K562 (cell line): ENCODE measurements around the gene AFF1. TPM values are rescaled to one million over a fixed set of nuclear protein-coding genes. Genes with fewer than 3 reads are reported as not detected.
A peak's percentile ranks its signal among the peaks of the same experiment; 100 is the strongest.

ENCODE experiments used
- ATF2 ChIP-seq: sonication (generic); formaldehyde crosslinking; IDR thresholded peaks from 2 replicates; pipeline ENCODE4 v1.8.1; 2022; ENCODE audit warnings: missing genetic modification reagents
- CBFA2T3 ChIP-seq: fragments of 450-650 bp; IDR thresholded peaks from 2 replicates; pipeline ENCODE4 v1.6.1; 2017
- CCNT2 ChIP-seq: IDR thresholded peaks from 2 replicates; pipeline ENCODE4 v1.6.1; 2011; ENCODE audit warnings: borderline replicate concordance, low read depth, mild to moderate bottlenecking, moderate library complexity, mixed read lengths, low read length; ENCODE audit not compliant: insufficient read length; ENCODE audit errors: extremely low read depth
- FOXP1 ChIP-seq: sonication (generic); formaldehyde crosslinking; IDR thresholded peaks from 2 replicates; pipeline ENCODE4 v1.8.0; 2022; ENCODE audit warnings: mild to moderate bottlenecking, missing genetic modification reagents
- NCOR1 ChIP-seq: fragments of 450-650 bp; IDR thresholded peaks from 2 replicates; pipeline ENCODE4 v1.6.1; 2016; ENCODE audit warnings: mild to moderate bottlenecking, moderate library complexity
- RBM14 ChIP-seq: fragments of 200-400 bp; formaldehyde crosslinking; IDR thresholded peaks from 2 replicates; pipeline ENCODE4 v1.6.1; 2018; ENCODE audit warnings: low read depth, mild to moderate bottlenecking, low read length, moderate library complexity, borderline replicate concordance; ENCODE audit not compliant: insufficient read depth
- RCOR1 ChIP-seq, 2 experiments: IDR thresholded peaks; 2 replicates each; pipeline ENCODE4 v1.6.1; 2012; ENCODE audit warnings: low read depth in 2 of 2, low read length in 2 of 2, borderline replicate concordance in 1 of 2, improper control_type of control experiment in 1 of 2
- ZBTB9 ChIP-seq: fragments of 450-650 bp; formaldehyde crosslinking; IDR thresholded peaks from 2 replicates; pipeline ENCODE4 v1.4.0; 2020; ENCODE audit warnings: mild to moderate bottlenecking, moderate library complexity
- ZNF407 ChIP-seq: fragments of 450-650 bp; IDR thresholded peaks from 2 replicates; pipeline ENCODE4 v1.6.1; 2016; ENCODE audit warnings: low read depth
- ZNF75A ChIP-seq: fragments of 450-650 bp; formaldehyde crosslinking; IDR thresholded peaks from 2 replicates; pipeline ENCODE4 v1.4.0; 2020; ENCODE audit warnings: mild to moderate bottlenecking
- polyA plus RNA-seq, 8 experiments: library from polyadenylated mRNA; depleted of rRNA in 4 of 8; stranded (reverse) in 5 of 8; unstranded in 3 of 8; fragments of >200 nt; fragmentation: Nextera tagmentation in 2 of 8; fragmentation: Illumina TruSeq in 1 of 8; extraction: Ambion mirVana in 2 of 8; extraction: Trizol in 1 of 8; gene quantifications; 2 replicates each; pipeline versions ENCODE4 v1.2.1 to v1.2.3, GENCODE V29; 2011 to 2014; ENCODE audit warnings: inconsistent platforms in 1 of 8, missing spikeins in 1 of 8
- total RNA-seq, 7 experiments: library from RNA; depleted of rRNA in 6 of 7; stranded (reverse); fragments of >200 nt in 6 of 7; fragmentation: Illumina TruSeq in 2 of 7; extraction: Trizol in 2 of 7; gene quantifications; 2 replicates each; pipeline versions ENCODE4 v1.2.1 to v1.2.3, GENCODE V29; 2011 to 2021; ENCODE audit warnings: low replicate concordance in 1 of 7
- TF ChIP-seq, protein P1 (sequence below), 2 experiments: fragments of 450-650 bp; conservative IDR thresholded peaks; 2 replicates each; pipeline ENCODE4 v1.6.1; 2017; ENCODE audit warnings: mild to moderate bottlenecking in 2 of 2, moderate library complexity in 2 of 2
- TF ChIP-seq, protein P2 (sequence below): fragments of 250-450 bp; sonication (Bioruptor Pico); IDR thresholded peaks from 2 replicates; pipeline ENCODE4 v1.9.0; 2021; ENCODE audit warnings: mild to moderate bottlenecking

The AFF1 gene
- total and polyA plus RNA-seq, 9 of the 15 experiments (the other 6 are each of a cell fraction or from before 2014, with no cell fraction given) = 4.1 to 47.5 (median 17.2) TPM

GRCh38 chr4:87006676-87007527 is 72.1 kb downstream of the AFF1 start (continued):
- TF ChIP-seq ZNF75A (CRISPR knock-in tag) (no peak), FOXP1 (peak; percentile 61; the same call in 1 of the 2 replicates), ZNF407 (no peak), RCOR1 (IDR thresholded peaks at IDR 0.05; ENCODE audit: borderline replicate concordance in 1 of 2, low read depth in 2 of 2, low read length in 2 of 2) (no peak; a peak in 1 of 4 replicates), ATF2 (no peak), NCOR1 (peak; percentile 49), CBFA2T3 (peak; percentile 55; the same call in 1 of the 2 replicates), RBM14 (0 out of 2 replicates have a peak, but pooled peaks have one; percentile 58), CCNT2 (peak; percentile 91), ZBTB9 (0 out of 2 replicates have a peak, but pooled peaks have one; percentile 14)
- TF ChIP-seq, protein P1, sequence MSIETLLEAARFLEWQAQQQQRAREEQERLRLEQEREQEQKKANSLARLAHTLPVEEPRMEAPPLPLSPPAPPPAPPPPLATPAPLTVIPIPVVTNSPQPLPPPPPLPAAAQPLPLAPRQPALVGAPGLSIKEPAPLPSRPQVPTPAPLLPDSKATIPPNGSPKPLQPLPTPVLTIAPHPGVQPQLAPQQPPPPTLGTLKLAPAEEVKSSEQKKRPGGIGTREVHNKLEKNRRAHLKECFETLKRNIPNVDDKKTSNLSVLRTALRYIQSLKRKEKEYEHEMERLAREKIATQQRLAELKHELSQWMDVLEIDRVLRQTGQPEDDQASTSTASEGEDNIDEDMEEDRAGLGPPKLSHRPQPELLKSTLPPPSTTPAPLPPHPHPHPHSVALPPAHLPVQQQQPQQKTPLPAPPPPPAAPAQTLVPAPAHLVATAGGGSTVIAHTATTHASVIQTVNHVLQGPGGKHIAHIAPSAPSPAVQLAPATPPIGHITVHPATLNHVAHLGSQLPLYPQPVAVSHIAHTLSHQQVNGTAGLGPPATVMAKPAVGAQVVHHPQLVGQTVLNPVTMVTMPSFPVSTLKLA (conservative IDR thresholded peaks at IDR 0.05) = peak; percentile 54 to 78; a peak in 2 of 4 replicates
- TF ChIP-seq, protein P2, sequence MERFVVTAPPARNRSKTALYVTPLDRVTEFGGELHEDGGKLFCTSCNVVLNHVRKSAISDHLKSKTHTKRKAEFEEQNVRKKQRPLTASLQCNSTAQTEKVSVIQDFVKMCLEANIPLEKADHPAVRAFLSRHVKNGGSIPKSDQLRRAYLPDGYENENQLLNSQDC (CRISPR knock-in tag) = peak; percentile 90; the same call in 1 of the 2 replicates
